Bone marrow (tissue), 2 donors: ENCODE measurements around the gene KCNIP2.

ENCODE experiments used
- DNase-seq, 2 donors: peaks; one replicate each; lab custom pipeline; 2025; lab: John Stamatoyannopoulos, UW

KCNIP2 gene

GRCh38 chr10:101851411-101852116 lies 8.0 kb upstream of the KCNIP2 start:
- no peak for DNase-seq

GRCh38 chr10:101850749-101851148 lies 7.1 kb upstream of the KCNIP2 start:
- DNase-seq = no peak

GRCh38 chr10:101848894-101849351 lies 5.3 kb upstream of the KCNIP2 start:
- DNase-seq = peak in 1 of 2 donors; percentile 14

- DNase-seq = no peak
Observed at GRCh38 chr10:101848408-101848807, 4.8 kb upstream of the KCNIP2 start.

GRCh38 chr10:101845893-101846292 lies 2.3 kb upstream of the KCNIP2 start:
- DNase-seq = no peak

GRCh38 chr10:101841826-101842225 lies 1.8 kb downstream of the KCNIP2 start:
- DNase-seq = no peak

- peak; percentile 41 to 62 for DNase-seq
Observed at GRCh38 chr10:101840741-101841453, 2.7 kb downstream of the KCNIP2 start.

- DNase-seq = no peak
Observed at GRCh38 chr10:101840102-101840684, 3.4 kb downstream of the KCNIP2 start.

GRCh38 chr10:101839416-101840063 lies 4.1 kb downstream of the KCNIP2 start:
- peak in 1 of 2 donors; percentile 14 for DNase-seq

GRCh38 chr10:101839002-101839401 lies 4.6 kb downstream of the KCNIP2 start:
- DNase-seq = no peak

GRCh38 chr10:101838416-101838970 lies 5.1 kb downstream of the KCNIP2 start:
- DNase-seq = no peak

- no peak for DNase-seq
Observed at GRCh38 chr10:101837748-101838147, 5.9 kb downstream of the KCNIP2 start.

GRCh38 chr10:101835362-101835761 lies 8.2 kb downstream of the KCNIP2 start:
- no peak for DNase-seq

- DNase-seq = peak; percentile 22 to 31
Observed at GRCh38 chr10:101834341-101834740, 9.3 kb downstream of the KCNIP2 start.

GRCh38 chr10:101833466-101833865 lies 10.1 kb downstream of the KCNIP2 start:
- no peak for DNase-seq

- DNase-seq = no peak
Observed at GRCh38 chr10:101832325-101832771, 11.3 kb downstream of the KCNIP2 start.

GRCh38 chr10:101831169-101831811 lies 12.3 kb downstream of the KCNIP2 start:
- no peak for DNase-seq

GRCh38 chr10:101830322-101831168 lies 13.1 kb downstream of the KCNIP2 start:
- DNase-seq = peak; percentile 80 to 88

GRCh38 chr10:101829561-101830315 lies 13.9 kb downstream of the KCNIP2 start:
- DNase-seq = no peak
